Muscle of back (tissue), 11 donors: ENCODE results near the gene CD72. TPM values are rescaled to one million over a fixed set of nuclear protein-coding genes. Genes with fewer than 3 reads are reported as not detected.
A peak's percentile ranks its signal among the peaks of the same experiment; 100 is the strongest.
"Not testable (repeated sequence)": the region's sequence is repeated elsewhere in the genome, so short reads cannot be mapped to it uniquely, and the experiment has no call there.

Experiments used
- DNase-seq, 3 donors: peaks; one replicate each; pipeline versions ENCODE4 v3.0.0 to v3.0.0-alpha.2; 2013
- polyA plus RNA-seq, 10 donors: library from polyadenylated mRNA; unstranded; fragments of 120-200 nt; gene quantifications; one replicate each; pipeline ENCODE4 v1.2.1, GENCODE V29; 2013; ENCODE audit not compliant: insufficient read length in 10 of 10

CD72 gene
- polyA plus RNA-seq, 10 donors: 1.1 to 3.1 (median 1.7) TPM

DNA sequence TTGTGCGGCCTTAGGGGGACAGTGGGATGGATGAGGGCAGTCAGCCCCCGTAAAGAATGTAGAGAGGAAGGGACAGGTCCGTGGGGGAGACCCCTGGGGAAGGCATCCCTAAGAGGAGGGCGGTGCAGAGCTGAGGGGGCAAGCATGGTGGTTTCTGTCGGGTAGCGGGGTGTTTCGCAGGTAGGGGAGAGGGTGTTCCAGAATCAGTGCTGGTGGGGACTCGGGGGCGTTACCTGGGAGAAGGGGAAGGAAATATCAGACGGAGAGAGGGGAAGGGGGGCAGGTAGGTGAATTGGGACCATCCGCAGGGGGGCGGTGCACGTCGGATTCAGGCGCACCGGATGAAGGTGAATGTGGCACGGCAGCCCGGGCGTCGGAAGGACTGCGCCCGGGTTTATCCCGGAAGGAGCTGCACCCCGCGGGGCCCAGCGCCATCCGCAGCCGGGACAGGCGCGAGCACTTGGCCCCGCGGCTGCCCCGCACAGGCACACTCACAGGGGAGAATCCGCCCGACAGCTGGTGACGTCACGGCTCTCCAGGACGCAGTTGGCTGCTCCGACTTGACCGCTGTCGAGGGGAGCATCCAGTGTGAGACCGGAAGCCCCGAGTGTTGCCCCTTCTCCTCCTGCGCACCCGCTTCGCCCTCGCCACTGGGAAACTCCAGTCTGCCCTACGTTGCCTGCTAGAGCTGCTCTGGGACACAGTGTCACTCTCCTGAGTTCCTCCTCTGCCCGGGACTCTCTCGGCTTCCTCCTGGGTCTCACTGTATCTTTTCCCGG is 1.3 kb downstream of the CD72 start:
- DNase-seq: peak in 1 of 3 donors; percentile 69

DNA sequence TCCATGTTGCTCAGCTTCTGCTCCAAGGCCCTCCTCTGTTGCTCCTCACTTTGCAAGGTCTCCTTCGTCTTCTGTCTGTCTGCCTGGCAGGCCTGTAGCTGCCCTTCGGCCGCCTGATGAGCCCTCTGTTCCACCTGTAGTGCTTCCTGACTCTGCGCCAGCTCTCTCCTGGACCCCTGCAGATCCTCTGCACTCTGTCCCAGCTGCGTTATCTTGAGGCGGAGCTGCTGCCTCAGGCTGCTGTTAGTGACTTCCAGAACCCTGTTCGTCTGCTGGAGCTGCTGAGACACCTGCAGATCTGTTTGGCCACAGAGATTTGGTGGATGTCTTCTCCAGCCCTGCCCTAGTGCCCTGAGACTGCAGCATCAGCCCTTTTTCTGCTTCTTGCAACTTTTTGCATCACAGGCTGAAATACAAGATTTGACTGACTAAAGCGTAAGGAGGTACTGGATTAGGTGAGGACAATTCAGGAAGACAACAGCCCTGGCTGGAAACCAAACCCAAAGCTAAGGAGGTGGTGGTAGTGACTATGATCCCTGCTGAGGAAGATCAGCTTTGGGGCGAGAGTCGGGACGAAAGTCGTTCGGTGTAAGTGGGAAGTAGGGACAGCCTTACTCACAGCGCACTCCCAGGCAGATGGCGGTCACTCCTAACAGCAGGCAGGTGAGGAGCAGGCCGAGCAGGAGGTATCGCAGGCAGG is 2.1 kb downstream of the CD72 start:
- no peak for DNase-seq

DNA sequence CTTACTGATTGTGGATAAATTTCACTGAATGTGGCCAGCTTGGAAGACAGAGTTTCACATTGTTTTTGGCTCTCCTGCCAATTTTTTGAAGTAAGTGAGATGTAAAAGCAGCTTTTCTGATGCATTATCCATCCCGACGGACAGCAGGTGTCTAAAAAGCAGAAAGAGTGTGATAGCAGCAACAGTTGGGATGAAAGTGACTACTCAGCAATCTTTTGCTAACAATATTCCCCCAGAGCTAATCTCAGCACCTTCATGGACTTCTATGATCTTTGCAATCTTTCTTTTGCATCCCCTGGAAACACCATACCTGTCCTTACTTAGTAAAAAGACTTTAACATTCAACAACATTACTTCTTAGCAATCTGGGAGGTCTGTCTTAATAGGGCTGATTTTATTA is 5.4 kb downstream of the CD72 start:
- no peak for DNase-seq

DNA sequence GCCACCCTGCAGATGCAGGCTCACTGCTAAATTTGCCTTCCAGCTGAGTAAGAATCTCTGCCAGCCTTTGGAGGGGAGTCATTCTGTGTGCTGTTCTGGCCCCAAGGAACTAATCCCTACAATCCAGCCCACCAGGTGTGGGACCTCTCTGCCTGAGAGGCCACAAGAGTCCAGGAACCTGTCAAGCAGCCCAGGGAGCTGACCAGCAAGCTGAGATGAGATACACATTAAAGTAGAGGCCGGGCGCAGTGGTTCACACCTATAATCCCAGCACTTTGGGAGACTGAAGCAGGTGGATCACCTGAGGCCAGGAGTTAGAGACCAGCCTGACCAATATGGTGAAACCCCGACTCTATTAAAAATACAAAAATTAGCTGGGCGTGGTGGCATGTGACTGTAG is 6.1 kb downstream of the CD72 start:
- not testable (repeated sequence) for DNase-seq

DNA sequence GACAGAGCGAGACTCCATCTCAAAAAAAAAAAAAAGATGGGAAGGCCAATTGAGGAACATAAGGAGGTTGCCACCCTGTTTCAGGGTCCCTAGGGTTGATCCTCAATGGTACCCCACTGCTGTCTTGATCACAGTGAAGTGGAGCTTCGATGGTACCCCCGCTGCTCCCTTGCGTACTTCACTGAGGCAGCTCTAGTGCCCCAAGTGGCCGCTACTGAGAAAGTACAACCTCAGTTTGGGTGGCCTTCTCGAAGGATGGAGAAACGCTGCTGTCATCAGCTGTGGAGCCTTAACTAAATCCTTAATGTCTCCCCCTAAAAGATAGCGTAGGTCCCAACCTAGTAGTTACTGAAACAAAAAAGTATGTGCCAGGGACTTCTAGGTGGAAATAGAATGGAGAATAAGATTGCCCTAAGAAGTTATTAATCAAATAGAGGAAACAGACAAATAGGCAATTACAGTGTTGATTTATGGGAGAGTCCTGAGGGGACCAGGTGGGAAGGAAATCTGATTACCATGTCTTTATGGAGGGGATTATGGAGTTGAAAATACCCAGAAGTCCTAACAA is 6.9 kb downstream of the CD72 start:
- peak in 1 of 3 donors; percentile 49 for DNase-seq

DNA sequence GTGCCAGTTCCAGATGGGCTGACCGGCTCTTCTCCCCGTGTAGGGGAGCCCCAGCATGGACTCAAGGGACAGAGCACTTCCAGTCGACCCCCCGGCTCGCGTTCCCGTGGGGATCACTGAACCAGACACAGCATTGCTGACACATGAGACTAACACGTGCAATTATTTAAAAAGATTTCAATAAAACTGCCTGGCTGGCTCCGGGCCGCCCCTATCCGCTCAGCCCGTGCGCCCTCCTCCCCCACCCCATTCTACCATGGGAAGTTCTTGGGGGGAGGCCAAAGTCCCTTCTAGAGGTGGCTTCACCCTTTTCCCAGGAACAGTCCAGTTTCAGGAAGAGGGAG is 8.4 kb downstream of the CD72 start:
- DNase-seq: no peak

DNA sequence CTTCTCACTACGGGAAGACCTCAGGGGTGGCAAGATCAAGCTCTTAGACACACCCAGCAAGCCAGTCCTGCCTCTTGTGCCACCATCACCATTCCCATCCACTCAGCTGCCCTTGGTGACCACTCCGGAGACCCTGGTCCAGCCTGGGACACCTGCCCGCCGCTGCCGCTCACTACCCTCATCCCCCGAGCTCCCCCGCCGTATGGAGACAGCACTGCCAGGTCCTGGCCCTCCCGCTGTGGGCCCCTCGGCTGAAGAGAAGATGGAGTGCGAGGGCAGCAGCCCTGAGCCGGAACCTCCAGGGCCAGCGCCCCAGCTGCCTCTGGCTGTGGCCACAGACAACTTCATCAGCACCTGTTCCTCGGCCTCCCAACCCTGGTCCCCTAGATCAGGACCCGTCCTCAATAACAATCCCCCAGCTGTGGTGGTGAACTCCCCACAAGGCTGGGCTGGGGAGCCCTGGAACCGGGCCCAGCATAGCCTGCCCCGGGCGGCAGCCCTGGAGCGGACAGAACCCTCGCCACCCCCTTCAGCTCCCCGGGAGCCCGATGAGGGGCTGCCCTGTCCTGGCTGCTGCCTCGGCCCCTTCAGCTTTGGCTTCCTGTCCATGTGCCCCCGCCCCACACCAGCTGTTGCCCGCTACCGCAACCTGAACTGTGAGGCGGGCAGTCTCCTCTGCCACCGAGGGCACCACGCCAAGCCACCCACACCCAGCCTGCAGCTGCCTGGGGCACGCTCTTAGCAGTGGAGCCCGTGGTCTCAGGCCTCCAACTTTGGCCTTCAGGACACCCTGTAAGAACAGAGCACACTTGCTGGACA is 9.0 kb downstream of the CD72 start:
- peak; percentile 67 to 81 (median 71) for DNase-seq

DNA sequence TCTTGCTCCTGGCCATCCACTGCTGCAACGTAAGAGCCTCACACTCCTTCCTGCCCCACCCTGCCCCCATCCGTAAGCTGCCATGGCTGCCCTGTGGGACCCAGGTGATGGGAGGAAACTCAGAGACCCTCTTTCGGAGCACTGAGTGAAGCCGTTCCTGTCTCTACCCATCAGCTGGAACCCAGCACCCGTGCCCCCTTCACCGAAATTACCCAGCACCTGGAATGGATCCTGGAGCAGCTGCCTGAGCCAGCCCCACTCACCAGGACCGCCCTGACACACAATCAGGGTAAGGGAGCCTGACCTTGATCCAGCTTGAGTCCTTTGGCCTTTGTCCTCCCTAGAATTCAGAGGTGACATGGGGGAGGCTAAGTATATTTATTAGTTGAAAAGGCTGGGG is 10.0 kb downstream of the CD72 start:
- DNase-seq: no peak

DNA sequence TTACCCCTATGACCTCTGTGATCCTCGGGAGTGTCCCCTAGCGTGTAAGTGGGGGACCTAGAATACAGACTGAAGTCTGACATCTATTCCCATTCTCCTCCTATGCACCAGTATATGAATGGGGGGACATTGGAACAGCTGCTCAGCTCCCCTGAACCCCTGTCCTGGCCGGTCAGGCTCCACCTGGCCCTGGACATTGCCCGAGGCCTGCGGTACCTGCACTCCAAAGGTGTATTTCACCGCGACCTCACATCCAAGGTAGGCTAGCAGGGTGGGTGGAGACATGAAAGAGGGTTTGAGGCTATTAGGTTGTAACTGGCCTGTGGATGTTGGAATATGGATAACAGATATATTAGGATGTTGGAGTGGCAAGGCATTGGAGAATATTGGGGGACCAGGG is 11.5 kb downstream of the CD72 start:
- no peak for DNase-seq

DNA sequence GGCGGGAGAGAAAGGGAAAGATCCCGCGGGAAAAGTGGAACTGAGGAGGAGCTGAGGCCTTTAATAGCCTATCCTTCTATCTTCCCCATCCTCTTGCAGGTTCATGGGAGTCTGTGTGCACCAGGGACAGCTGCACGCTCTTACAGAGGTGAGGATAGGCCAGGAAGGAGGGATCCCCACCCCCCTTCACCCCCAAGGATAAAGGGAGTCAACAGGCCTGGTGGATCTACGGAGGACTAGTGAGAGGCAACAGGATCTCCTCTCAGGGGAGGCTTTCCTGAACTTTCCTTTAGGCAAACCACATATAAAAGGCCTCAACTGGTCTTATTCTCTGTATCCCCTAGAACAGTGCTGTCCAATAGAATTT is 12.1 kb downstream of the CD72 start:
- DNase-seq: no peak

DNA sequence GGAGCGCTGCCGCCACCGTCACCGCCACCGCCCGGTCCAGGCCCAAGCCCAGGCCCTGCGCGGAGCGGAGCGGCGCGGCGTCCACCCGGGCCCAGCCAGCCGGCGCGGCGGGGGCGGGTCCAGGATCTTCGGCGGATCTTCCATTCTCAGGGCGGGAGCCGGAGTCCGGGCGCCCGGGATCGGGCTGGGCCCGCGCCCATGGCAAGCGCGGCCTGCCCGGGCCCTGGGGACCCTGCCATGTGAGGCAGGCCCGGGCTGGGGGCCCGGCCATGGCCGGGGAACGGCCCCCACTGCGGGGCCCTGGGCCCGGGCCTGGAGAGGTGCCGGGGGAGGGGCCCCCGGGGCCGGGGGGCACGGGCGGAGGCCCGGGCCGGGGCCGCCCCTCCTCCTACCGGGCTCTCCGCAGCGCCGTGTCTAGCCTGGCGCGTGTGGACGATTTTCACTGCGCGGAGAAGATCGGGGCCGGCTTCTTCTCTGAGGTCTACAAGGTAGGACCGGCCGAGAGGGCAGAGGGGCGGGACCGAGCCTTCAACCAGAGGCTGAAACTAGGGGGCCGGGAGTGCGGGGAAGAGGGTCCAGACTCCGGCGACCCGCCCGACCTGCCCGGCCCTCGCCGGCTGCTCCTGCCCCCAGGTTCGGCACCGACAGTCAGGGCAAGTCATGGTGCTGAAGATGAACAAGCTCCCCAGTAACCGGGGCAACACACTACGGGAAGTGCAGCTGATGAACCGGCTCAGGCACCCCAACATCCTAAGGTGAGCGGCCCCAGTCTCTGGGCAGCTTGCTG is 12.7 kb downstream of the CD72 start:
- DNase-seq: peak in 1 of 3 donors; percentile 57

DNA sequence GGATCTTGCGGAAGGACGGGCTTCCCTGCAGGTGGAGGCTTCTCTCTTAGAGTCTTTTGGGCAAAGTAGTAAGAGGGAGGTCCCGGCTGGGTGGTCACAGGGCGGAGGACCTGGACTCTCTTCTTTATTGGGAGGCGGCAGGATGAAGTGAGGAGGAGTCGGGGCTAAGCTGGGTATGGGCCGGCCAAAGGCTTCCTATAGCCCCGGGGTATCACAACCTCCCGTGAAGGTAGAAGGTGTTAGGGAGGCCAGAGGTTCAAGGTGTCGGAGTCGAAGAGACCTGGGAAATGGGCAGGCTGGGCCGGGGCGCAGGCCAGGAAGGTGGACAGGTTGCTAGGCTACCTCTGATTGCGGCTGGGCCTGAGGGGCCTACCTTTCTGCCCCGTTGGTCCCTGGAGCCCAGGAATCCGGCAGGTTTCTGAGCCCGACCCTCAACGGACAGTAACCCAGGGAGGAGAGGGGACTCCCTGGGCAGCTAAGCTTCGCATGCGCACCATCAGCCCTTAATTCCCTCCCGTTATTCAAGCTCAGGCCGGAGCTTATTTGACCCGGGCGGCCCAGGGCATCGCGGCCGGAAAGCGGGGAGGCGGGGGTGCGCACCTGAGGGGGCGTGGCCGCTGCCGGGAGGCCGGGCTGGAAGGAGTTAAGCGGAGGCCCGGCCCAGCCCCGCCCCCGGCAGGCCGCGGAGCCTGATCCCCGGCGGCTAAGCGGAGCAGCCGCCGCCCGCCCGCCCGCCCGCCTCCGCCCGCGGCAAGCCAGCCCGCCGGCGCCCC is 13.4 kb downstream of the CD72 start, which contains the start of gene TESK1:
Gene TESK1, plus strand, starts transcription at position 685 of the 773 bp plus-strand sequence. CDS start 358 bp downstream, outside the sequence.
- peak; percentile 35 to 87 (median 70) for DNase-seq

DNA sequence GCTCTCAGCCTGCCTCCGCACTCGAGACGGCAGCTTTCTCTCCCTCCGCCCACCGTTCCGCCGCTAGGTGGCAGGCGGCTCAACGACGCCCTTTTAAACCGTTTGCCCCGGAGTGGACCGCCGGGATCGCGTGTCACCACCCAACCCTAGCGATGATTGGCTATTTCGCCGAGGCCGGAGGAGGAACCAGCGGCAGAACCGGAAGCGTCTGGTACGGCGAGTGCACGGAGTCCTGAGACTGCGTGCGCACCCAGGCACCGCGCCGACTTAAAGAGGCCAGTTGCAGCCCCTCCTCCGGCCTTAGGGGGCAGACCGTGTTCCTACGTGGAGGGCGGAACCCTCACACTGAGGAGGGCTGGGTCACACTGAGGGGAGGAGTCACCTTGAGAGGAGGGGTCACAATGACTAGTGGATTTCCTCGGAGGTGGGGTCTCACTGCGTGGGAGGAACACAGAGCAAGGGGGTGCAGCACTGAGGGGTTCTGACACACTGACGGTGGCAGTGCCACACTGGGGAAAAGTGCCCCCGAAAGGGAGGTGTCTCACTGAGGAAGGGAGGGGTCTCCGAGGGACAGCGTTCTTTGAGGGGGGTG is 14.1 kb downstream of the CD72 start:
- DNase-seq: peak; percentile 100

DNA sequence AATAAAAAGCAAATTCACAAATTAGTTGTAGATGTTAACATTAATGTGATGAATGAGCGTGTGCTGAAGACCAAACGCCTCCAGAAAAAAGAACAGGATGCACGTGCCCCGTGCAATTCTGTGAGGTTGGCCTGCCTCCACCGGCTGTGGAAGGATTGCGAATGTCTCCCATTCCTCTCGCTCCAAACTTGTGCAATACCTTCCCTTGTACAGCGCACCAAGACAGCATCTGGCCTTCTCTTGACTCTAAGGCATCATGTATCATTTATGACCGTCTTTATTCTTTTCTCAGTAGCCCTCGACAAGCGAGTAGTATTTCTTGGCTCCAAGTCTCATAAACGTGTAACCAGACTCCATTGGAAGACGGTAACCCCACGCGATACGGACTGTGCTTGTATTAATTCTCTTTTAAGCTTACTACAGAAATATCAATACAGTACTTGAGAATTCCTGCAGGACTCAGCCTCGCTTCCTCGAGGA is 14.7 kb downstream of the CD72 start:
- peak in 1 of 3 donors; percentile 69 for DNase-seq

DNA sequence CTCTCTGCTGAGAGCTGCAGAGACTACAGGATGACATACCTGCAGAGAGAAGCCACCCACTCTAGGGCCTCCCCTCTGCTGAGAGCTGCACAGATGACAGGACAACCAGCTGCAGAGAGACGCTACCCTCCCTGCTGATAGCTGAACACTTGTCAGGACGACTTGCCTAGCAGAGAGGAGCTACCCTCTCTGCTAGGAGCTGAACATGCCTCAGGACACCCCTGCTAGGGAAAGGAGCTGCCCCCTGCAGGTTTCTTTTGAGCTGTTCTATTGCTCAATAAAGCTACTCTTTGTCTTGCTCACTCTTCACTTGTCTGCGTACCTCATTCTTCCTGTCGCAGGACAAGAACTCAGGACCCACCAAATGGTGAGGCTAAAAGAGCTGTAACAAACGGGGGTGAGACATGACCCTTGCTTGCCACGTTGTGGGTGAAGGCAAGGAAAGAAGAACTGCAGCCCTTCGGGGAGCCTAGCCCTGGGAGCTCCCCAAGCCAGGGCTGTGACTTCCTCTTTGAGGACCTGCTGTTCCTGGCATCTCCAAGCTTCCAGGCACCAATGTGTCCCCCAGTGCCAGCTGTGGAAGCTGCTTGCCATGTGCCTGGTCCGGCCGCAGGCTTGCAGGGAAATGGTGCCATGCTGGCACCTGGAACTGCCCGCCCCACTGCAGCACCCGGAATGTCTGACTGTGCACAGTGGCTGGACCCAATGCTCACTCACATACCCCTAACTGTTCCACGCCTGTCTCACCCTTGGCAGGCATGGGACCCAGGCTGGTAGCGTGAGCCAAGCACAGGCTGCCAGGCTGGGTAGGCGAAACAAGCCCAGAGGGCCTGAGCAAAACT is 18.2 kb downstream of the CD72 start:
- no peak for DNase-seq

DNA sequence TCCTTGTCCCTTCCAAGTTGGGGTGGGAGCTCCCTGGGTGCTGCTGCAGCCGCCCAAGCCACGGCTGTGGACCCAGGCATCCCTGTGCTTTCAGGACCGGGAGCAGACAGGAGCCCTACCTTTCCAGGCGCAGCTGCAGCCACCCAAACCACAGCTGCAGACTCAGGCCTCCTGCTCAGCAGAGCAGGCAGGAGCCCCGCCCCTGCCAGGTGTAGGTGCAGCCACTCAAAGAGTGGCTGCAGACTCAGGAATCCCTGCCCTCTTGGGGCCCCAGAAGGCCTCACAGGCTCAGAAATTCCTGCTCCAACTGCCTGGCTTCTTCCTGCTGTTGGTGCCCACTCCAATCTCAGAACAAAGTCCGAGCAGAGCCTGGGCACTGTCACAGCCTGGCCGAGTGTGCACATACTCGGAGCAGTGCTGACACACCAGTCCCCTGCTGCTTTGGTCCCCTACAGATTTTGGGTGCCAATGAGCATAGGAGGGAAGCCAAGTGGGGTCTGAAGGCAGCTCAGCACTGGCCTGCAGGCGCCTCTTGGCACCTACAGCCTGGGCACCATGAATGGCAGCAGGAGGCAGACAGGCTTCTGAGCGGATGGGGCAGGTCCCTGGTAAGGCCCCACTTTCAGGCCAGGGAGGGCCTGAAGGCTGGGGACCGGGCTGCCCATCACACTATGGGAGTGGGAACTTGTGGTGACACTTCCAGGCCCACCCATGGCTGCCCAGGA is 19.2 kb downstream of the CD72 start:
- DNase-seq: no peak

DNA sequence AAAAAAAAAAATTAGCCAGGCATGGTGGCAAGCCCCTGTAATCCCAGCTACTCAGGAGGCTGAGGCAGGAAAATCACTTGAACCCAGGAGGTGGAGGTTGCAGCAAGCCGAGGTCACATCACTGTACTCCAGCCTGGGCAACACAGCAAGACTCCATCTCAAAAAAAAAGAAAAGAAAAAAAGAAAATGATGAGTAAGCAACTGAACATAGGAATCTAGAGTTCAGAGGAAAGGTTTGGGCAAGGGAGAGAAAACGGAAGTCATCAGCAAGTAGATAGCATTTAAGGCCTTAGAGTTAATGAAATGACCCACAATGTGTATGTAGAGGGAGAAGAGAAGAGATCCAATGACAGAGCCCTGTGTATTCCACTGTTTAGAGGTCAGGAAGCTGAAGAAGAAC is 21.3 kb downstream of the CD72 start:
- DNase-seq: not testable (repeated sequence)

DNA sequence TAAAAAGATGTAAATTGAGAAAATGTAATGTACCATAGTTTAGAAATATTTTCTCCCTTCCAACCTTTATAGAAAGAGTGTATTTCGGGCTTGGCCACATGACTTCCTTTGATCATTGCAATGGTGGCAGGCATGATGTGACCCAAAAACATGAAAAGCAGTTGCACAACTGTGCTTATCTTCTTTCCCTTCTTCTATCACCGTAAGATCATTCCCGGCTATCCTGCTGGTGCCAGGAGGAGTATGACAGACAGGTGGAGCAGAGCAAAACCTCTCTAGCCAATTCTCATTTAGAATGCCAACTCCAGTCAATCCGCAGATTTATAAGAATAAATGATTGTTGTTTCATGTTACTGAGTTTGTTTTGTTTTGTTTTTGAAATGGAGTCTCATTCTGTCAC is 23.7 kb downstream of the CD72 start:
- DNase-seq: no peak
